GM23338 (cell line): Measurements from ENCODE around the gene SAFB2. TPM values are rescaled to one million over a fixed set of nuclear protein-coding genes. Genes with fewer than 3 reads are reported as not detected.

Experiments used
- ATAC-seq: fragments of 200-7000 bp; cut with Tn5 transposase; 3 replicates; pipeline ENCODE4 v1.9.1; 2020
- DNase-seq: peaks from one replicate; pipeline ENCODE4 v3.0.0-alpha.2; 2015; ENCODE audit warnings: low spot score
- H2AFZ ChIP-seq: fragments of 200-600 bp; sonication (generic); 2 replicates; pipeline ENCODE4 v1.8.0; 2016; ENCODE audit warnings: antibody characterized with exemption, mild to moderate bottlenecking, moderate library complexity
- H3F3A ChIP-seq: fragments of 200-600 bp; sonication (generic); replicated peaks from 2 replicates; pipeline ENCODE4 v1.8.0; 2017; ENCODE audit warnings: antibody characterized with exemption, mixed run types, low read depth
- H3K27ac ChIP-seq: fragments of 200-600 bp; sonication (generic); 2 replicates; pipeline ENCODE4 v1.6.1; 2016; ENCODE audit warnings: low read depth
- H3K27me3 ChIP-seq: fragments of 200-600 bp; sonication (generic); 2 replicates; pipeline ENCODE4 v1.8.0; 2016; ENCODE audit warnings: mild to moderate bottlenecking, mixed run types, moderate library complexity; ENCODE audit not compliant: insufficient read depth
- H3K36me3 ChIP-seq: fragments of 200-600 bp; sonication (generic); 2 replicates; pipeline ENCODE4 v1.8.0; 2016; ENCODE audit warnings: mild to moderate bottlenecking; ENCODE audit not compliant: insufficient read depth
- H3K4me1 ChIP-seq: fragments of 200-600 bp; sonication (generic); 2 replicates; pipeline ENCODE4 v1.8.0; 2016; ENCODE audit warnings: mild to moderate bottlenecking, moderate library complexity; ENCODE audit not compliant: insufficient read depth
- H3K4me2 ChIP-seq: fragments of 200-600 bp; sonication (generic); 2 replicates; pipeline ENCODE4 v1.7.1; 2017; ENCODE audit warnings: mixed run types
- H3K4me3 ChIP-seq: fragments of 200-600 bp; sonication (generic); 2 replicates; pipeline ENCODE4 v1.6.1; 2016; ENCODE audit warnings: mixed run types
- H3K79me2 ChIP-seq: fragments of 200-600 bp; sonication (generic); replicated peaks from 2 replicates; pipeline ENCODE4 v1.8.0; 2017; ENCODE audit warnings: mild to moderate bottlenecking; ENCODE audit not compliant: insufficient read depth
- H3K9me2 ChIP-seq: fragments of 200-600 bp; sonication (generic); 2 replicates; pipeline ENCODE4 v1.8.0; 2017; ENCODE audit not compliant: insufficient read depth
- H4K20me1 ChIP-seq: fragments of 200-600 bp; sonication (generic); replicated peaks from 2 replicates; pipeline ENCODE4 v1.8.0; 2017; ENCODE audit warnings: mild to moderate bottlenecking; ENCODE audit not compliant: insufficient read depth
- H3K27ac Mint-ChIP-seq: 2 replicates; pipeline ENCODE4 v1.8.0; 2020; ENCODE audit warnings: inconsistent platforms, mild to moderate bottlenecking, moderate library complexity, mixed read lengths
- H3K27me3 Mint-ChIP-seq: 3 replicates; pipeline ENCODE4 v1.8.0; 2022; ENCODE audit warnings: low read depth, mild to moderate bottlenecking, moderate library complexity, mixed read lengths, inconsistent platforms; ENCODE audit not compliant: insufficient read depth, poor library complexity
- H3K36me3 Mint-ChIP-seq: 3 replicates; pipeline ENCODE4 v1.8.0; 2021; ENCODE audit warnings: low read depth, mild to moderate bottlenecking, inconsistent platforms, moderate library complexity, mixed read lengths
- H3K4me1 Mint-ChIP-seq: 3 replicates; pipeline ENCODE4 v1.8.0; 2020; ENCODE audit warnings: mild to moderate bottlenecking, inconsistent platforms, mixed read lengths
- H3K4me3 Mint-ChIP-seq: 3 replicates; pipeline ENCODE4 v1.8.0; 2021; ENCODE audit warnings: moderate library complexity, mild to moderate bottlenecking, inconsistent platforms, mixed read lengths
- H3K9me3 Mint-ChIP-seq: 3 replicates; pipeline ENCODE4 v1.8.0; 2020; ENCODE audit warnings: moderate library complexity, mild to moderate bottlenecking, inconsistent platforms, mixed read lengths
- CREB1 ChIP-seq: fragments of 250-450 bp; sonication (Bioruptor Pico); IDR thresholded peaks from 2 replicates; pipeline ENCODE4 v1.5.0; 2020; ENCODE audit warnings: low read depth, mild to moderate bottlenecking, moderate library complexity
- EZH2 ChIP-seq: fragments of 200-600 bp; sonication (generic); IDR thresholded peaks from one replicate; pipeline ENCODE4 v1.8.0; 2017; ENCODE audit warnings: antibody characterized with exemption, mild to moderate bottlenecking, low read depth; ENCODE audit not compliant: unreplicated experiment
- EZH2phosphoT487 ChIP-seq: fragments of 200-600 bp; sonication (generic); IDR thresholded peaks from one replicate; pipeline ENCODE4 v1.8.1; 2018; ENCODE audit warnings: antibody characterized with exemption; ENCODE audit not compliant: unreplicated experiment
- JUNB ChIP-seq: IDR thresholded peaks from one replicate; pipeline ENCODE4 v1.6.1; 2016; ENCODE audit warnings: antibody characterized with exemption; ENCODE audit not compliant: unreplicated experiment
- NANOG ChIP-seq: IDR thresholded peaks from 2 replicates; pipeline ENCODE4 v1.6.1; 2016; ENCODE audit warnings: antibody characterized with exemption, borderline replicate concordance
- POLR2AphosphoS5 ChIP-seq: IDR thresholded peaks from 2 replicates; pipeline ENCODE4 v1.6.1; 2016; ENCODE audit warnings: antibody characterized with exemption, low read depth
- STAT1 ChIP-seq: IDR thresholded peaks from one replicate; pipeline ENCODE4 v1.6.1; 2016; ENCODE audit warnings: antibody characterized with exemption; ENCODE audit not compliant: unreplicated experiment
- ZNF114 ChIP-seq: fragments of 250-450 bp; sonication (Bioruptor Pico); IDR thresholded peaks from 2 replicates; pipeline ENCODE4 v1.5.0; 2020; ENCODE audit warnings: mild to moderate bottlenecking, moderate library complexity
- ZNF331 ChIP-seq: fragments of 250-450 bp; sonication (Bioruptor Pico); IDR thresholded peaks from 2 replicates; pipeline ENCODE4 v1.5.0; 2020; ENCODE audit warnings: low read depth, mild to moderate bottlenecking, moderate library complexity
- polyA plus RNA-seq: library from polyadenylated mRNA; unstranded; fragments of >200 nt; fragmentation: Nextera tagmentation; extraction: Ambion mirVana; gene quantifications from 2 replicates; pipeline ENCODE4 v1.2.1, GENCODE V29; 2016
- total RNA-seq: library from RNA; depleted of rRNA; stranded (reverse); fragments of >200 nt; shearing (Covaris generic); gene quantifications from 2 replicates; pipeline ENCODE4 v1.2.3, GENCODE V29; 2014
- TF ChIP-seq, protein P1 (sequence below), 2 experiments: fragments of 200-600 bp in 1 of 2; sonication (generic) in 1 of 2; conservative IDR thresholded peaks; 2 replicates each; pipeline versions ENCODE4 v1.5.1 to v1.6.1; 2016 to 2017; ENCODE audit warnings: antibody characterized with exemption in 2 of 2, low read depth in 2 of 2, mild to moderate bottlenecking in 2 of 2, moderate library complexity in 1 of 2
- TF ChIP-seq, protein P2 (sequence below): IDR thresholded peaks from 2 replicates; pipeline ENCODE4 v1.6.1; 2016; ENCODE audit warnings: antibody characterized with exemption
- TF ChIP-seq, protein P3 (sequence below): fragments of 250-450 bp; sonication (Bioruptor Pico); IDR thresholded peaks from 2 replicates; pipeline ENCODE4 v1.5.0; 2020; ENCODE audit warnings: mild to moderate bottlenecking, moderate library complexity

SAFB2 gene
- total and polyA plus RNA-seq, 2 experiments from 2014 or later: 37.7 to 102 TPM

- Histone ChIP-seq H3K27ac (no peak overlapping the region), H4K20me1 (no peaks in the 10 kb centered on the region), H3F3A (no peaks in the 10 kb centered on the region; the same call in 1 of the 2 replicates), H3K27me3 (no peaks in the 10 kb centered on the region), H3K9me2 (no peaks in the 10 kb centered on the region), H2AFZ (no peak overlapping the region), H3K4me1 (peaks cover 8% of the 10 kb centered on the region), H3K36me3 (no peaks in the 10 kb centered on the region), H3K4me2 (no peak overlapping the region), H3K79me2 (no peaks in the 10 kb centered on the region), H3K4me3 (no peak overlapping the region)
- TF ChIP-seq, protein P1, sequence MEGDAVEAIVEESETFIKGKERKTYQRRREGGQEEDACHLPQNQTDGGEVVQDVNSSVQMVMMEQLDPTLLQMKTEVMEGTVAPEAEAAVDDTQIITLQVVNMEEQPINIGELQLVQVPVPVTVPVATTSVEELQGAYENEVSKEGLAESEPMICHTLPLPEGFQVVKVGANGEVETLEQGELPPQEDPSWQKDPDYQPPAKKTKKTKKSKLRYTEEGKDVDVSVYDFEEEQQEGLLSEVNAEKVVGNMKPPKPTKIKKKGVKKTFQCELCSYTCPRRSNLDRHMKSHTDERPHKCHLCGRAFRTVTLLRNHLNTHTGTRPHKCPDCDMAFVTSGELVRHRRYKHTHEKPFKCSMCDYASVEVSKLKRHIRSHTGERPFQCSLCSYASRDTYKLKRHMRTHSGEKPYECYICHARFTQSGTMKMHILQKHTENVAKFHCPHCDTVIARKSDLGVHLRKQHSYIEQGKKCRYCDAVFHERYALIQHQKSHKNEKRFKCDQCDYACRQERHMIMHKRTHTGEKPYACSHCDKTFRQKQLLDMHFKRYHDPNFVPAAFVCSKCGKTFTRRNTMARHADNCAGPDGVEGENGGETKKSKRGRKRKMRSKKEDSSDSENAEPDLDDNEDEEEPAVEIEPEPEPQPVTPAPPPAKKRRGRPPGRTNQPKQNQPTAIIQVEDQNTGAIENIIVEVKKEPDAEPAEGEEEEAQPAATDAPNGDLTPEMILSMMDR (conservative IDR thresholded peaks at IDR 0.05; ENCODE audit: low read depth in 2 of 2): peak; percentile 32 to 63; a peak in 2 of 4 replicates
- no peak for TF ChIP-seq ZNF331
- Mint-ChIP-seq H3K4me3 (no peak overlapping the region; the same call in 2 of the 3 replicates), H3K27ac (peak overlapping the region; percentile 31; the same call in 1 of the 2 replicates), H3K27me3 (peaks cover 9% of the 10 kb centered on the region), H3K4me1 (peaks cover 5% of the 10 kb centered on the region), H3K9me3 (no peaks in the 10 kb centered on the region), H3K36me3 (no peaks in the 10 kb centered on the region)
- peak; percentile 60 for ATAC-seq
- DNase-seq: peak; percentile 58
Observed at GRCh38 chr19:5542665-5543064, 79.9 kb downstream of the SAFB2 start.

- Mint-ChIP-seq H3K36me3 (no peaks in the 10 kb centered on the region), H3K9me3 (no peaks in the 10 kb centered on the region), H3K4me3 (no peak overlapping the region), H3K27me3 (peaks cover 8% of the 10 kb centered on the region), H3K4me1 (peaks cover 8% of the 10 kb centered on the region), H3K27ac (no peak overlapping the region)
- no peaks in the 10 kb centered on the region for H3K79me2 ChIP-seq
- no peak overlapping the region for H2AFZ ChIP-seq
- peaks cover 8% of the 10 kb centered on the region for H3K4me1 ChIP-seq
- ATAC-seq (no peak), DNase-seq (no peak)
- H4K20me1 ChIP-seq: no peaks in the 10 kb centered on the region
- no peaks in the 10 kb centered on the region; the same call in 1 of the 2 replicates for H3F3A ChIP-seq
- H3K9me2 ChIP-seq: no peaks in the 10 kb centered on the region
- H3K4me2 ChIP-seq: no peak overlapping the region
- H3K27me3 ChIP-seq: no peaks in the 10 kb centered on the region
- H3K4me3 ChIP-seq: no peak overlapping the region
- H3K36me3 ChIP-seq: no peaks in the 10 kb centered on the region
- no peak overlapping the region for H3K27ac ChIP-seq
- TF ChIP-seq NANOG: no peak
- TF ChIP-seq EZH2: no peak
- TF ChIP-seq POLR2AphosphoS5: no peak
- no peak for TF ChIP-seq CREB1 (CRISPR knock-in tag)
- TF ChIP-seq, protein P2, sequence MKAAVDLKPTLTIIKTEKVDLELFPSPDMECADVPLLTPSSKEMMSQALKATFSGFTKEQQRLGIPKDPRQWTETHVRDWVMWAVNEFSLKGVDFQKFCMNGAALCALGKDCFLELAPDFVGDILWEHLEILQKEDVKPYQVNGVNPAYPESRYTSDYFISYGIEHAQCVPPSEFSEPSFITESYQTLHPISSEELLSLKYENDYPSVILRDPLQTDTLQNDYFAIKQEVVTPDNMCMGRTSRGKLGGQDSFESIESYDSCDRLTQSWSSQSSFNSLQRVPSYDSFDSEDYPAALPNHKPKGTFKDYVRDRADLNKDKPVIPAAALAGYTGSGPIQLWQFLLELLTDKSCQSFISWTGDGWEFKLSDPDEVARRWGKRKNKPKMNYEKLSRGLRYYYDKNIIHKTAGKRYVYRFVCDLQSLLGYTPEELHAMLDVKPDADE: no peak
- no peak for TF ChIP-seq STAT1
- no peak for TF ChIP-seq EZH2phosphoT487
- TF ChIP-seq ZNF114 (CRISPR knock-in tag): no peak
- TF ChIP-seq, protein P3, sequence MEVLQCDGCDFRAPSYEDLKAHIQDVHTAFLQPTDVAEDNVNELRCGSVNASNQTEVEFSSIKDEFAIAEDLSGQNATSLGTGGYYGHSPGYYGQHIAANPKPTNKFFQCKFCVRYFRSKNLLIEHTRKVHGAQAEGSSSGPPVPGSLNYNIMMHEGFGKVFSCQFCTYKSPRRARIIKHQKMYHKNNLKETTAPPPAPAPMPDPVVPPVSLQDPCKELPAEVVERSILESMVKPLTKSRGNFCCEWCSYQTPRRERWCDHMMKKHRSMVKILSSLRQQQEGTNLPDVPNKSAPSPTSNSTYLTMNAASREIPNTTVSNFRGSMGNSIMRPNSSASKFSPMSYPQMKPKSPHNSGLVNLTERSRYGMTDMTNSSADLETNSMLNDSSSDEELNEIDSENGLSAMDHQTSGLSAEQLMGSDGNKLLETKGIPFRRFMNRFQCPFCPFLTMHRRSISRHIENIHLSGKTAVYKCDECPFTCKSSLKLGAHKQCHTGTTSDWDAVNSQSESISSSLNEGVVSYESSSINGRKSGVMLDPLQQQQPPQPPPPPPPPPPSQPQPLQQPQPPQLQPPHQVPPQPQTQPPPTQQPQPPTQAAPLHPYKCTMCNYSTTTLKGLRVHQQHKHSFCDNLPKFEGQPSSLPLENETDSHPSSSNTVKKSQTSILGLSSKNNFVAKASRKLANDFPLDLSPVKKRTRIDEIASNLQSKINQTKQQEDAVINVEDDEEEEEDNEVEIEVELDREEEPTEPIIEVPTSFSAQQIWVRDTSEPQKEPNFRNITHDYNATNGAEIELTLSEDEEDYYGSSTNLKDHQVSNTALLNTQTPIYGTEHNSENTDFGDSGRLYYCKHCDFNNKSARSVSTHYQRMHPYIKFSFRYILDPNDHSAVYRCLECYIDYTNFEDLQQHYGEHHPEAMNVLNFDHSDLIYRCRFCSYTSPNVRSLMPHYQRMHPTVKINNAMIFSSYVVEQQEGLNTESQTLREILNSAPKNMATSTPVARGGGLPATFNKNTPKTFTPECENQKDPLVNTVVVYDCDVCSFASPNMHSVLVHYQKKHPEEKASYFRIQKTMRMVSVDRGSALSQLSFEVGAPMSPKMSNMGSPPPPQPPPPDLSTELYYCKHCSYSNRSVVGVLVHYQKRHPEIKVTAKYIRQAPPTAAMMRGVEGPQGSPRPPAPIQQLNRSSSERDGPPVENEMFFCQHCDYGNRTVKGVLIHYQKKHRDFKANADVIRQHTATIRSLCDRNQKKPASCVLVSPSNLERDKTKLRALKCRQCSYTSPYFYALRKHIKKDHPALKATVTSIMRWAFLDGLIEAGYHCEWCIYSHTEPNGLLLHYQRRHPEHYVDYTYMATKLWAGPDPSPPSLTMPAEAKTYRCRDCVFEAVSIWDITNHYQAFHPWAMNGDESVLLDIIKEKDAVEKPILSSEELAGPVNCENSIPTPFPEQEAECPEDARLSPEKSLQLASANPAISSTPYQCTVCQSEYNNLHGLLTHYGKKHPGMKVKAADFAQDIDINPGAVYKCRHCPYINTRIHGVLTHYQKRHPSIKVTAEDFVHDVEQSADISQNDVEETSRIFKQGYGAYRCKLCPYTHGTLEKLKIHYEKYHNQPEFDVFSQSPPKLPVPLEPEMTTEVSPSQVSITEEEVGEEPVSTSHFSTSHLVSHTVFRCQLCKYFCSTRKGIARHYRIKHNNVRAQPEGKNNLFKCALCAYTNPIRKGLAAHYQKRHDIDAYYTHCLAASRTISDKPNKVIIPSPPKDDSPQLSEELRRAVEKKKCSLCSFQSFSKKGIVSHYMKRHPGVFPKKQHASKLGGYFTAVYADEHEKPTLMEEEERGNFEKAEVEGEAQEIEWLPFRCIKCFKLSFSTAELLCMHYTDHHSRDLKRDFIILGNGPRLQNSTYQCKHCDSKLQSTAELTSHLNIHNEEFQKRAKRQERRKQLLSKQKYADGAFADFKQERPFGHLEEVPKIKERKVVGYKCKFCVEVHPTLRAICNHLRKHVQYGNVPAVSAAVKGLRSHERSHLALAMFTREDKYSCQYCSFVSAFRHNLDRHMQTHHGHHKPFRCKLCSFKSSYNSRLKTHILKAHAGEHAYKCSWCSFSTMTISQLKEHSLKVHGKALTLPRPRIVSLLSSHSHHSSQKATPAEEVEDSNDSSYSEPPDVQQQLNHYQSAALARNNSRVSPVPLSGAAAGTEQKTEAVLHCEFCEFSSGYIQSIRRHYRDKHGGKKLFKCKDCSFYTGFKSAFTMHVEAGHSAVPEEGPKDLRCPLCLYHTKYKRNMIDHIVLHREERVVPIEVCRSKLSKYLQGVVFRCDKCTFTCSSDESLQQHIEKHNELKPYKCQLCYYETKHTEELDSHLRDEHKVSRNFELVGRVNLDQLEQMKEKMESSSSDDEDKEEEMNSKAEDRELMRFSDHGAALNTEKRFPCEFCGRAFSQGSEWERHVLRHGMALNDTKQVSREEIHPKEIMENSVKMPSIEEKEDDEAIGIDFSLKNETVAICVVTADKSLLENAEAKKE (CRISPR knock-in tag): no peak
- TF ChIP-seq JUNB: no peak
Observed at GRCh38 chr19:5541456-5541855, 81.1 kb downstream of the SAFB2 start.
